ENCODE data around the gene XYLT2. TPM values are rescaled to one million over a fixed set of nuclear protein-coding genes. Genes with fewer than 3 reads are reported as not detected.

The XYLT2 gene
- total RNA-seq, 1 donor from 2014 or later: 12.2 TPM

DNA sequence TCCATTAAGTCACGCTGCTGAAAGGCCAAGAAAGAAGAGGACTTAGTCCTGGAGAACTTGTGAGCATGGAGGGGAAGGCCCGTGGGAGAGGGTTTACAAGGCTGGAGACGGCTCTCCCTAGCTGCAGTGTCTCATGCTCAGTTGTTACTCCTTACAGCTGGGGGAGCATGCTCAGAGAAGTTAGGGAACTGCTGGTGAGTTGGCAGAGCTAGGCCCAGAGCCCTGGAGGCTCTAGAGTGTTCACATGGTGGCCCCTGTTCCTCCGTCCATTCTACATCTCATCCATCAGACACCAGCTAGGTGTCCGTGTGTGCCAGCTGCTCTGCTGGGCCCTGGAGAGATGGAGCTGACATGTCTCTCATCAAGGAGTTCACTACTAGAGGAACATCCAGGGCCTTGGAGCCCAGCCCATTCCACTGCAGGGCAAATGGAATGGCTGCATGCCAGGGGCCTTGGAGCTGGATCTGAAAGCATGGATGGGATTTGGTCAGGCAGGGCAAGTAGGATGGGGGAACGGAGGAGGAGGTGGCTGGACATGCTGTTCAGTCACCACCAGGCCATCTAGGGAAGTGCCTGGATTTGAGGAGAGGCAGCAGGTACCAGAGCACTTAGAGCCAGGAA lies 6.3 kb downstream of the XYLT2 start:
- Histone ChIP-seq H3K36me3 (no peaks in the 10 kb centered on the region), H3K27me3 (no peaks in the 10 kb centered on the region), H3F3A (ENCODE audit: low read depth) (no peaks in the 10 kb centered on the region), H3K4me2 (no peak overlapping the region), H3K9ac (no peak overlapping the region), H3K4me1 (peaks cover 13% of the 10 kb centered on the region), H3K27ac (no peak overlapping the region), H2AFZ (replicated peaks) (no peak overlapping the region), H3K4me3 (no peak overlapping the region), H3K79me2 (ENCODE audit: low read depth) (peaks cover 11% of the 10 kb centered on the region), H3K9me3 (ENCODE audit: low read depth) (no peaks in the 10 kb centered on the region), H4K20me1 (ENCODE audit: low read depth) (peaks cover 28% of the 10 kb centered on the region)
- TF ChIP-seq CTCF (IDR thresholded peaks at IDR 0.05) (no peak), EZH2 (IDR thresholded peaks at IDR 0.05) (no peak), EZH2phosphoT487 (IDR thresholded peaks at IDR 0.05) (no peak)
- DNase-seq (ENCODE audit: low spot score): no peak
- Mint-ChIP-seq H3K4me3 (peak overlapping the region; percentile 9), H3K27ac (no peak overlapping the region), H3K9me3 (no peaks in the 10 kb centered on the region), H3K27me3 (ENCODE audit: insufficient read depth, low read depth) (peaks cover 9% of the 10 kb centered on the region), H3K4me1 (peaks cover 19% of the 10 kb centered on the region), H3K36me3 (peaks cover 11% of the 10 kb centered on the region)

GRCh38 chr17:50352693-50353599 lies 7.0 kb downstream of the XYLT2 start:
- H3K4me1 ChIP-seq: peaks cover 6% of the 10 kb centered on the region
- H3K36me3 ChIP-seq: no peaks in the 10 kb centered on the region
- H3K4me3 Mint-ChIP-seq: no peak overlapping the region
- H3K27me3 ChIP-seq: no peaks in the 10 kb centered on the region
- no peak overlapping the region for H3K27ac ChIP-seq
- no peaks in the 10 kb centered on the region for H3K9me3 ChIP-seq (ENCODE audit: low read depth)
- no peak overlapping the region for H3K4me3 ChIP-seq
- no peaks in the 10 kb centered on the region for H3K9me3 Mint-ChIP-seq
- DNase-seq (ENCODE audit: low spot score): no peak
- TF ChIP-seq CTCF (IDR thresholded peaks at IDR 0.05) (no peak), EZH2 (IDR thresholded peaks at IDR 0.05) (no peak)
- H3K9ac ChIP-seq: no peak overlapping the region
- H3K36me3 Mint-ChIP-seq: peaks cover 11% of the 10 kb centered on the region
- peaks cover 8% of the 10 kb centered on the region for H3K27me3 Mint-ChIP-seq (ENCODE audit: insufficient read depth, low read depth)
- peaks cover 12% of the 10 kb centered on the region for H3K4me1 Mint-ChIP-seq
- peaks cover 21% of the 10 kb centered on the region for H4K20me1 ChIP-seq (ENCODE audit: low read depth)
- peaks cover 3% of the 10 kb centered on the region for H3K79me2 ChIP-seq (ENCODE audit: low read depth)
- H3K4me2 ChIP-seq: no peak overlapping the region
- no peak overlapping the region for H3K27ac Mint-ChIP-seq
- no peaks in the 10 kb centered on the region for H3F3A ChIP-seq (ENCODE audit: low read depth)
- H2AFZ ChIP-seq (replicated peaks): no peak overlapping the region

DNA sequence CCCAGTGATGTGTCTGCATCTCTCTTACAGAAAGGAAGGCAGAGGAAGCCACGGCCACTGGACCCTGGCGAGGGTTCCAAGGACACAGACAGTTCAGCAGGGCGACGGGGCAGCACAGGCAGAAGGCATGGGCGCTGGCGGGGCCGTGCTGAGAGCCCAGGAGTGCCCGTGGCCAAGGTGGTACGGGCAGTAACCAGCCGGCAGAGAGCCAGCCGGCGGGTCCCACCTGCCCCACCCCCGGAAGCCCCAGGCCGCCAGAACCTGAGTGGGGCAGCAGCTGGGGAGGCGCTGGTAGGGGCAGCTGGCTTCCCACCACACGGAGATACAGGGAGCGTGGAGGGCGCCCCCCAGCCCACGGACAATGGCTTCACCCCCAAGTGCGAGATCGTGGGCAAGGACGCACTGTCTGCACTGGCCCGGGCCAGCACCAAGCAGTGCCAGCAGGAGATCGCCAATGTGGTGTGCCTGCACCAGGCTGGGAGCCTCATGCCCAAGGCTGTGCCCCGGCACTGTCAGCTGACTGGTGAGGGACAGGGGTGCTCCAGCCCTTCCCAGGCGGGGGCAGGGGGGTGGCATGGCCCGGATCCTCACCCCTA lies 7.8 kb downstream of the XYLT2 start:
- Histone ChIP-seq H3K9ac (no peak overlapping the region), H3K4me1 (no peaks in the 10 kb centered on the region), H2AFZ (replicated peaks) (no peak overlapping the region), H3K79me2 (ENCODE audit: low read depth) (no peaks in the 10 kb centered on the region), H4K20me1 (ENCODE audit: low read depth) (peaks cover 13% of the 10 kb centered on the region), H3K27ac (no peak overlapping the region), H3K27me3 (no peaks in the 10 kb centered on the region), H3K4me3 (no peak overlapping the region), H3K4me2 (no peak overlapping the region), H3K9me3 (ENCODE audit: low read depth) (no peaks in the 10 kb centered on the region), H3F3A (ENCODE audit: low read depth) (no peaks in the 10 kb centered on the region), H3K36me3 (no peaks in the 10 kb centered on the region)
- Mint-ChIP-seq H3K9me3 (no peaks in the 10 kb centered on the region), H3K4me3 (no peak overlapping the region), H3K27ac (no peak overlapping the region), H3K36me3 (peaks cover 11% of the 10 kb centered on the region), H3K27me3 (ENCODE audit: insufficient read depth, low read depth) (peaks cover 3% of the 10 kb centered on the region), H3K4me1 (peaks cover 5% of the 10 kb centered on the region)
- TF ChIP-seq EZH2 (IDR thresholded peaks at IDR 0.05) (no peak), EZH2phosphoT487 (IDR thresholded peaks at IDR 0.05) (no peak), CTCF (IDR thresholded peaks at IDR 0.05) (no peak)
- DNase-seq (ENCODE audit: low spot score): no peak
